HUES64 (cell line): ENCODE results near the gene EIPR1.

Experiments
- H3K27ac ChIP-seq: 2 replicates; pipeline ENCODE4 v1.7.0; 2013; ENCODE audit warnings: low read depth, low read length, inconsistent platforms
- H3K27me3 ChIP-seq: 2 replicates; pipeline ENCODE4 v1.6.1; 2013; ENCODE audit warnings: mild to moderate bottlenecking, low read length; ENCODE audit not compliant: insufficient read depth
- H3K36me3 ChIP-seq: 2 replicates; pipeline ENCODE4 v1.6.1; 2013; ENCODE audit warnings: mild to moderate bottlenecking, low read length; ENCODE audit not compliant: insufficient read depth
- H3K4me1 ChIP-seq: 2 replicates; pipeline ENCODE4 v1.6.1; 2013; ENCODE audit warnings: mild to moderate bottlenecking, low read length, moderate library complexity; ENCODE audit not compliant: insufficient read depth
- H3K4me3 ChIP-seq: 2 replicates; pipeline ENCODE4 v1.5.1; 2013; ENCODE audit warnings: mild to moderate bottlenecking, low read length, moderate library complexity
- H3K9ac ChIP-seq: 2 replicates; pipeline ENCODE4 v1.6.1; 2013; ENCODE audit warnings: mild to moderate bottlenecking, low read depth, low read length
- H3K9me3 ChIP-seq: 2 replicates; pipeline ENCODE4 v1.6.1; 2013; ENCODE audit warnings: low read depth, low read length; ENCODE audit not compliant: insufficient read depth
- WGBS: fragments of 150-250, 120-280 bp; methylation state at CpG from one replicate; pipeline ENCODE4 v1.1.7; 2013; ENCODE audit warnings: missing lambda C conversion rate; 5-methylcytosine and 5-hydroxymethylcytosine counted together

EIPR1 gene

DNA sequence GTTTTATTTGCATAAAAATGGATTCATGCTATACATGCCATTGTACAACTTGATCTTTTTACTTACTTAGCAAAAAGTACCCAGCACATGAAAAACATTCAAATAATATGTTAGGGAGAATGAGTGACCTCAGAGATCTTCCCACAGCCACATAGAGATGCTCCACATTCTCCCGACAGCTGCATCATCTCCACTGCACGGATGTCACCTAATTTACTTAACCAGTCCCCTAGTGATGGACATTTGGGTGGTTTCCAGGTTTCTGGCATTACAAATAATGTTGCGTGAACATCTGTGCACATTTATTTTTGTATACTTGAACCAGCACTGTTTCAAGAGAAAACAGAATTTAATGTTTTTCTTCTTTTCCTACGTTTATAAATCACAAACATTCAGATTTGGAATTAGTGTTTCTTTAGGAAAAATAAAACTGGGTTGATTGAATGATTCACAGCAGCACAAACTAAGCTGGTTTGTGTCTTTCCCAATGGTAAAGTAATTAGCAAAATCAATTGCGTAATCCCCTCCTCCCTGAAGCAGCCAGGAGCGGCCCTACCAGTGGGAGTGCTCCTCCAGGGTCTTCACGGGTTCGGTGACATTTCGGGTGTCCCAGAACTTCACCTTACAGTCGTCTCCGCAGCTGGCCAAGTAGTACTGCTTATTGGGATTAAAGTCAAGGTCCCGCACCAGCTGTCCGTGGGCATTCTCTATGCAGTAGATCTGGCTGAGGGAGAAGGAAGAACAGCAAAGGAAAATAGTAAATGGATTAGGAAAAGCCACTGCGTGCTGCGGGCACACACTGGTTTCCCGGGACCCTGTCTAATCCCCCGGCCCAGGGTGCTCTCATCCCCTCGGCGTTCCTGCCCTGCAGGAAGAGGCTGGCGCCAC is 183.9 kb downstream of the EIPR1 start:
- no peaks in the 10 kb centered on the region for H3K9me3 ChIP-seq
- H3K36me3 ChIP-seq: peaks cover 46% of the 10 kb centered on the region
- H3K4me3 ChIP-seq: no peak overlapping the region
- no peaks in the 10 kb centered on the region for H3K4me1 ChIP-seq
- H3K27ac ChIP-seq: no peak overlapping the region
- H3K9ac ChIP-seq: no peak overlapping the region
- 90% methylated on average over 19 of the region's 20 CpGs for WGBS
- H3K27me3 ChIP-seq: no peaks in the 10 kb centered on the region

DNA sequence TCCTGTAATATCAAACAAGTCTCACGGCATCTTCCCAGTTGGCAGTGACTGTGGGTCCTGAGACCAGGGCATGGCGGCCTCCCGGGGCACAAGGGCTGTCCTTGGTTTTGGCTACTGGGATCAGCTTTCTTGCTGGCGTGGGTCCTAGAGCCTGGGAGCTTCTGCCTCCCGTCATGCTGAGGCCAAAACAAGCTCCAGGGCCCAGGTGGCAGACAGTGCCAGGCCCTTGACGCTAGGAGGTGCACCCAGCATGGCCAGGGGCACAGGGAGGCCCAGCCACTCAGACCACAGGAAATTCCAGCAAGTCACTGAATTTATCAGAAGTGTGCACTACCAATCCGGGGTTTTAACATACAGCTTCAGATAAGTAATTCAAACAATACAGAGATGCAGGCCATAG is 184.7 kb downstream of the EIPR1 start:
- Histone ChIP-seq H3K9ac (no peak overlapping the region), H3K4me1 (no peaks in the 10 kb centered on the region), H3K9me3 (no peaks in the 10 kb centered on the region), H3K4me3 (no peak overlapping the region), H3K36me3 (peaks cover 46% of the 10 kb centered on the region), H3K27ac (no peak overlapping the region), H3K27me3 (no peaks in the 10 kb centered on the region)
- 95% methylated on average over 7 of the region's 7 CpGs for WGBS

DNA sequence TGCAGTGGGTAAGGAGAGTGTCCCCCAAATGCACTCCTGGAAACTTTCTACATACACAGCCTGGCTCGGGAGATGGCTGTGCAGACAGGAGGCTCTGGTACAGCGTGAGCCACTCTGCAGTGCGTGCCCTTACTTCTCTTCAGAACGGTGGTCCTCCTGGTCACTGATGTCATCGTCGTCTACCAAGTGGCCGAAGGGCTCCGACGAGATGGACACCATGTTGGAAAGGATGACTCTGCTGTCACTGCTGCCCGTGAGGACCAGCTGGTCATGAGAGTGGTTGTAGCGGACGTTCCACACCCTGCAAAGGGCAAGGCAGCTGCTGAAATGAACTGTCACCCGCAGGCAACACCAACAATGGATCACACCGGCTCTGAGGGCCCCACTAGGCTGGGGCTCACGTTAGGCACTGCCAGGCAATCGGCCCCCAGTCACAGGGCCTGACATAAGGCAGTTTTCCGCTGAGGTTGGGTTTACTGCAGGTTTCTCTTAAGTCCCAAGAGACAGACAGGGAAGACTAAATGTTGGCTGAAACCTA is 185.3 kb downstream of the EIPR1 start:
- whole genome bisulfite sequencing: 95% methylated on average over 17 of the region's 17 CpGs
- no peaks in the 10 kb centered on the region for H3K9me3 ChIP-seq
- no peaks in the 10 kb centered on the region for H3K27me3 ChIP-seq
- H3K9ac ChIP-seq: no peak overlapping the region
- H3K27ac ChIP-seq: no peak overlapping the region
- no peaks in the 10 kb centered on the region for H3K4me1 ChIP-seq
- H3K36me3 ChIP-seq: peaks cover 46% of the 10 kb centered on the region
- H3K4me3 ChIP-seq: no peak overlapping the region

DNA sequence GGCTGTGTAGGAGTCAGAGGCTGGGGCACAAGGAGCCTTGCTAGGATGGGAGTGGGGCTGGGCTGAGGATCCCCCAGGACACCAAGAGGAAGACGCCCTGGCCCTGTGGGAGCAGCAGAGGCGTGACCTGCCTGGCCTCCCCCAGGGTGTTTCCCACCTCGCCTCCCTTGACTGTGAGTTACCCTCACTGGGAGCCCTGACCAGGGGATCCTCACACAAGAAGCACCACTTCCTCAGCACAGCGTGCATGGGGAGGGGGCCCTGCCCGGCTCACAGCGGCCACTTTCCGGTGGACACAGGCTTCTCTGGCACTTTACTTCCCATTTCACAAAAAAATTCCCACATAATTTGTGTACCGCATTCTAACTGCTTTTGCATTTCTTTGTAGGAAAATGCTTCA is 187.7 kb downstream of the EIPR1 start:
- H3K27ac ChIP-seq: no peak overlapping the region
- no peaks in the 10 kb centered on the region for H3K27me3 ChIP-seq
- H3K4me3 ChIP-seq: no peak overlapping the region
- peaks cover 37% of the 10 kb centered on the region for H3K36me3 ChIP-seq
- 95% methylated on average over 8 of the region's 8 CpGs for WGBS
- H3K4me1 ChIP-seq: no peaks in the 10 kb centered on the region
- no peak overlapping the region for H3K9ac ChIP-seq
- no peaks in the 10 kb centered on the region for H3K9me3 ChIP-seq

DNA sequence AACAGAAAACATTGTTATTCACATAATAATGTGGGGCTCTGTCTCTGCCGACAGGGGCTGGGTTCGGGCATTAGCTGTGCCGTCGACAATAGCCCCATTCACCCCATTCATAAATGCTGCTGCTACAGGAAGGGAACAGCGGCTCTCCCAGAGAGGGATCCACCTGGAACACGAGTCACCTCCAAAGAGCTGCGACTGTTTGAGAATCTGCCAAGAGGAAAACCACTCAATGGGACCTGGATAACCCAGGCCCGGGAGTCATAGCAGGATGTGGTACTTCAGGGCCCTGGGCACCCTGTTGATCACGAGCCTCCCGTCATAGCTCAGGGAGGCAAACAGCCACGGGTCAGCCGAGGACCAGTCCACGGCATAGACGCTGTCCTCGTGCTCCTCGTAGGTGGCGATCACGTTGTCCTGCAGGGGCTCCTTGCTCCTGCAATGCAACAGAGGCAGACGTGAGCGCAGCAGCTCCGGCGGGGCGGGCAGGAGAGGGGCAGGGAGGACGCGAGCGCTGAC is 188.5 kb downstream of the EIPR1 start:
- no peak overlapping the region for H3K27ac ChIP-seq
- H3K36me3 ChIP-seq: peaks cover 36% of the 10 kb centered on the region
- no peaks in the 10 kb centered on the region for H3K27me3 ChIP-seq
- H3K9me3 ChIP-seq: no peaks in the 10 kb centered on the region
- H3K4me3 ChIP-seq: no peak overlapping the region
- 92% methylated on average over 26 of the region's 26 CpGs for WGBS
- H3K9ac ChIP-seq: no peak overlapping the region
- H3K4me1 ChIP-seq: no peaks in the 10 kb centered on the region

DNA sequence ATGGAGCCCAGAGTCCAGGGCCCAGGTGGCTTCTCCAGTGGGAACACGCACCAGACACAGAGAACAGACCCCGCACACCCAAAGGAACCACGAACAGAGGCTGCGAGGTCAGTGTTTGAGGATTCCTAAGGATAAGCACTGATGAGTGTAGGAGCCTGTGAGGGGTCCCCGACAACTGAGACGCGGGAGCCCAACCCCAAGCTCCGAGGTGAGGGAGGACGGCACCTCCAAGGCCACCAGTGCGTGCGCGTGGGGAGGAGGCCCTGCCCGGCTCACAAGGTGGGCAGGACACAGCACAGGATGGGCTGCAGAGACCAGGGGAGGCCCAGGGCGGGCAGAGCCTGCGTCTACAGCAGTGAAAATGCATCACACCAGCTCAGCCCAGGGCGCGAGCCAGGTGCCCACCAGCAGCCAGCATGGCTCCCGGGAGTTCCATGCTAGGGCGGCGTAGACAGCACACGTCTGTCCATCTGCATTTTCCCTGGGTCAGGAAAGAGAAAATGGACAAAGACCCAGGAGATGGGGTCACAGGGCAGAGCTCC is 189.1 kb downstream of the EIPR1 start:
- Histone ChIP-seq H3K36me3 (peaks cover 33% of the 10 kb centered on the region), H3K4me3 (no peak overlapping the region), H3K9me3 (no peaks in the 10 kb centered on the region), H3K4me1 (no peaks in the 10 kb centered on the region), H3K27me3 (no peaks in the 10 kb centered on the region), H3K9ac (no peak overlapping the region), H3K27ac (no peak overlapping the region)
- WGBS: 96% methylated on average over 21 of the region's 21 CpGs

DNA sequence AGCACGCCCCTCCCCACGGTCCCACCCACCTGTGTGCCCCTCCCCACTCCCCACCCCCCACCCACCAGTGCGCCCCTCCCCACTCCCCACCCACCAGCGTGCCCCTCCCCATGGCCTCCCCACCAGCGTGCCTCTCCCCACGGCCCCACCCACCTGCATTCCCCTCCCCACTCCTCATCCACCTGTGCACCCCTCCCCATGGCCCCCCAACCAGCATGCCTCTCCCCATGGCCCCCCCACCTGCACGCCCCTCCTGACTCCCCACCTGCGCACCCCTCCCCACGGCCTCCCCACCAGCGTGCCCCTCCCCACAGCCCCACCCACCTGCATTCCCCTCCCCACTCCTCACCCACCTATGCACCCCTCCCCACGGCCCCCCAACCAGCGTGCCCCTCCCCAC is 190.2 kb downstream of the EIPR1 start:
- Histone ChIP-seq H3K9me3 (no peaks in the 10 kb centered on the region), H3K4me3 (no peak overlapping the region), H3K27me3 (no peaks in the 10 kb centered on the region), H3K36me3 (peaks cover 24% of the 10 kb centered on the region), H3K4me1 (no peaks in the 10 kb centered on the region), H3K27ac (no peak overlapping the region), H3K9ac (no peak overlapping the region)
- WGBS: 83% methylated on average over 4 of the region's 12 CpGs

DNA sequence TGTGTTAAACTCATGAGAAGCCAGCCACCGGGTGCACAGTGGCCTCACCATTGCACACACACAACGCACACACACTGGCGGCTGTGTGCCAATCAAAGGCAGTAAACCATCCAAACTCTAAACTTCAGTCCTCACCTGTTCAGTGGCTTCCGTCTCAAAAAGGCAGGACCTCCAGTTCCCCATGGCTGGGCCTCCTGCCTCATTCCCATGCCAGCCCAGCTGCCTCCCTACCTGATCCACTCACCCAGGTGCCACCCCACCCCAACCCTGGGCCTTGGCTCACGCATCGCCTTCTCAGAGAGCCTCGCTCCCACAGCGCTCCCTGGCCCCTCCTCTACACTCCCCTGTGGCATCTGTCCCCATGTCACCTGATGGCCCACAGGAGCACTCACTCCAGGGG is 190.9 kb downstream of the EIPR1 start:
- Histone ChIP-seq H3K36me3 (peaks cover 18% of the 10 kb centered on the region), H3K27ac (no peak overlapping the region), H3K4me1 (no peaks in the 10 kb centered on the region), H3K9me3 (no peaks in the 10 kb centered on the region), H3K27me3 (no peaks in the 10 kb centered on the region), H3K9ac (no peak overlapping the region), H3K4me3 (no peak overlapping the region)
- 96% methylated on average over 8 of the region's 8 CpGs for WGBS

DNA sequence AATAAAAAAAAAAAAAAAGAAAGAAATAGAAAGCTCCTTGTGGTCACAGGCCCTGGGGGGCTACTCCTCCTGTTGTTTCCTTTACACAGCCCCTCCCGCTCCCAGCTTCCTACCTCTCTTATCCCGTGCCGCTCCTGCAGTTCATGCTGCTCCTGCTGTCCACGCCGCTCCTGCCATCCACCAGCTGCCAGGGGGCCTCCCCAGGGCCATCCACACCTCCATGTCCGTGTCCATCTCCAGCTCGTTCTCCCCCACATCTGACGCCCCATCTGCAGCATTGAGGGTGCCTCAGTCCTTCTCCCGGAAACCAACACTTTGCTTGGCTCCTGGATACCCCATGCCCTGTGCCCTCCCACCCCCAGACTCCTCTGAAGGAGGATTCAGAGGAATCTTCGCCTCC is 191.7 kb downstream of the EIPR1 start:
- H3K9me3 ChIP-seq: no peaks in the 10 kb centered on the region
- no peaks in the 10 kb centered on the region for H3K27me3 ChIP-seq
- H3K4me3 ChIP-seq: no peak overlapping the region
- H3K27ac ChIP-seq: no peak overlapping the region
- H3K36me3 ChIP-seq: peaks cover 12% of the 10 kb centered on the region
- 95% methylated on average over 10 of the region's 10 CpGs for WGBS
- H3K4me1 ChIP-seq: no peaks in the 10 kb centered on the region
- no peak overlapping the region for H3K9ac ChIP-seq

DNA sequence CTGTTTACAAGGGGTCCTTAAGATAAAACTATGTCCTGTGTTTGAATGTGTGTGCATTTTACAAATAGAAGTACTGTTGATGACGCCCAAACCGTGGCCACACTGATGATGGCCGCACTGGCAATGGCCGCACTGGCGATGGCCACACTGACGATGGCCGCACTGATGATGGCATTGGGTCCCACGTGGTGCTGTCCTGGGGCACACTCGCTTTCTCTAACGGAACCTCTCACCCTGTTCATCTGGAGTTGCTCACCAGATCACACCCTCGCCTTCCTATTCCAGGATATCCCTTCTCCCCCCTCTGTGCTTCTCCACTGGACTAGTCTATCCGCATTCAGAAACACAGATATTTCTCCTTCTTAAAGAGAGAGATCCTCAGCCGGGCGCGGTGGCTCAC is 192.4 kb downstream of the EIPR1 start:
- Histone ChIP-seq H3K4me1 (no peaks in the 10 kb centered on the region), H3K27ac (no peak overlapping the region), H3K27me3 (no peaks in the 10 kb centered on the region), H3K36me3 (peaks cover 9% of the 10 kb centered on the region), H3K9me3 (no peaks in the 10 kb centered on the region), H3K9ac (no peak overlapping the region), H3K4me3 (no peak overlapping the region)
- 91% methylated on average over 15 of the region's 15 CpGs for WGBS

DNA sequence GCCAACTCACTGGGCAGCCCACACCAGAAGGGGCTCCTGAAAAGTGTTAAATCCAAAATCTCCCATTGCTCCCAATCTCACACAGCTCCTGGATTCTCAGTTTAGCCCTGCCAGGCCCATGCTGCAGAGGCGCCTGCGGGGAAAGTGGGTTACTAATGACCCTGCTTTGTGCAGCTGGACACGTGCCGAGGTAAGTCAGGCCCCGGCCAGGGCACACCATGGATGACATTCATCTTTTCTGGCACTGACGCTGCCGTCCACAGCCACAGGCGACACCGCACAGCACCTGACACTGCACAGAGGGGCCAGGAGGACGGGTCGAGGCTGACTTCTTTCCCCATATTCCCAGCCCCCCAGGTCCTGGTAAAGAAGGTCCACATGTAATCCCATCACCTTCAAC is 193.5 kb downstream of the EIPR1 start:
- no peaks in the 10 kb centered on the region for H3K4me1 ChIP-seq
- 95% methylated on average over 11 of the region's 11 CpGs for WGBS

More for the DNA sequence above, 193.5 kb downstream of the EIPR1 start:
- Histone ChIP-seq H3K27me3 (no peaks in the 10 kb centered on the region), H3K9me3 (no peaks in the 10 kb centered on the region), H3K36me3 (peaks cover 4% of the 10 kb centered on the region; the same call in 1 of the 2 replicates), H3K4me3 (no peak overlapping the region), H3K9ac (no peak overlapping the region), H3K27ac (no peak overlapping the region)
